Stimulated activated CD4-positive, alpha-beta T cell treated with anti-CD3 and anti-CD28 coated beads, Interleukin-12 subunit alpha, Interleukin-12 subunit beta, amount 100 ng/mL, for 4 hours (primary cell): ENCODE results near the gene ST7.
"Not testable (repeated sequence)": the region's sequence is repeated elsewhere in the genome, so short reads cannot be mapped to it uniquely, and the experiment has no call there.

Experiments
- DNase-seq: peaks from one replicate; pipeline ENCODE4 v3.0.0-alpha.2; 2020

Gene ST7

DNA sequence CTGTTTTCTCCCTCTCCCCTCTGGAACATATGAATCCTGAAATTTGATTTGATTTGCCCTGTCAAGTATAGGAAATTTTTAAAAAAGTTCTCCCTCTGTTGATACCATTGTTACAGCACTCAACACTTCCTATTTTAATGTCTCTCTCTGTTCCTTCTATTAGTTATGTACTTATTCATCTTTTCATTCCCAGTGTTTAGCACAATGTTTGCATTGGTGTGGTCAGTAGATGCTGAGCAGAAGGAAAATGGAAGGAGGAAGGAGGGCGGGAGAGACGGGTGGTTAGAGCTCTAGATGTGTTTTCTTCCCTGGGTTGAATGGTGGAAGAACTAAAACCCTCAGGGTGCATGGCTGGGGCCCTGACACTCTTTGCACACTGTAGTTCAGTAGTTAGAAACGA is 290.1 kb downstream of the ST7 start:
- no peak for DNase-seq

DNA sequence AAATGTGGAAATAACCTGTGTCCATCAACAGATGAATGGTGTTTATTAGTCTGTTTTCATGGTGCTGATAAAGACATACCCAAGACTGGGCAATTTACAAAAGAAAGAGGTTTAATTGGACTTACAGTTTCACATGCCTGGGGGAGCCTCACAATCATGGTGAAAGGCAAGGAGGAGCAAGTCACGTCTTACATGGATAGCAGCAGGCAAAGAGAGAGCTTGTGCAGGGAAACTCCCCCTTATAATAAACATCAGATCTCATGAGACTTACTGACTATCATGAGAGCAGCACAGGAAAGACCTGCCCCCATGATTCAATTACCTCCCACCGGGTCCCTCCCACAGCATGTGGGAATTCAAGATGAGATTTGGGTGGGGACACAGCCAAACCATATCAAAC is 292.4 kb downstream of the ST7 start:
- not testable (repeated sequence) for DNase-seq

DNA sequence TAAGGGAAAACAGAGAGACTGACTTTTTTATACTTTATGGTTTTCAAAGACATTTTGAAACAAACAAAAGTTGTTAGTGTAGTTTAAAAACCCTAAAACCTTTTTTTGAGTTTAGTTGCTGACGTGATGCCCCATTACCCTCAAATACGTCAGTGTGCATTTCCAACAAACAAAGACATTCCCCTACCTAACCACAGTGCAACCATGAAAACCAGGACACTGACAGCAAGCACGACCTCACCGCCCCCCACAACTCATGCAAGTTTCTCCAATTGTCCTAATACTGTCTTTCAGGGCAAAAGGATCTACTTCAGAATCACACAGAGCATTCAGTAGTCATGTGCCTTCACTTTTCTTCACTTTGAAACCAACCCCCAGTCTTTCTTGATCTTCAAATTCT is 294.5 kb downstream of the ST7 start:
- no peak for DNase-seq

DNA sequence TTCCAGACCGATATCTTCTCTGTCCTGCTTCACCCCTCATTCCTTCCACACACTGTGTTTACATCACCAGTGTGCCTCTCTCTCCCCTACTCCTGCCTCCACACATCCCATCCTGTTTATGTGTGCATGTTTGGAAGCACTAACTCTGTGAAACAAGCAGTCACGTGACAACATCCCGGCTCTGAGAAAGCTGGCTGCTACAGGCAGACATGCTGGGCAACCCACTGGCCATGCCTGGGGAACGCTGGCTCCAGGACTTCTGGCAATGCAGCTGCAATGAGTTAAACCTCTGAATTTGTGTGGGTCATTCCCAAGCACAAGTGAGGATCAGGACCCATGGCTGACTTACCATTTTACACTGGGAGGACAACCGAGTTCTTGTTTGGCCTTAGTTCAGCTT is 295.5 kb downstream of the ST7 start:
- no peak for DNase-seq

DNA sequence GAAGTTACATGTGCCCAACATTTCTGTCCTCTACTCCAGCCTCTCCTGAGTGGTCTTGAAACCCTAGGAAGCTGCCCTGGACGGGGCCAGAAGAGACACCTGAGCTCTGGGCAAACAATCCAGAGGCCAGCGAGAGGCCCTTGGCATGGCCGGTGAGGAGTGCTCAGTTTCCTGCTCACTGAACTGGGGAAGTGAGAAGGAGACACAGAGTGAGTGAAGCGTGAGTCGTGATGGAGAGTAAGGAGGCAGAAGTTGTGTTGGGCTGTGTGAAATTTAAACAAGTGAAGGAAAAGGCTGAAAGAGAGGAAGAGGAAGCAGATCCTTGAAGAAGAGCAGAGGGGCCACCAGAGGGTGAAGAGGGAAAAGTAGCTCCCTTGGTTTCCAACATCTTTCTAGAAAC is 296.4 kb downstream of the ST7 start:
- no peak for DNase-seq

DNA sequence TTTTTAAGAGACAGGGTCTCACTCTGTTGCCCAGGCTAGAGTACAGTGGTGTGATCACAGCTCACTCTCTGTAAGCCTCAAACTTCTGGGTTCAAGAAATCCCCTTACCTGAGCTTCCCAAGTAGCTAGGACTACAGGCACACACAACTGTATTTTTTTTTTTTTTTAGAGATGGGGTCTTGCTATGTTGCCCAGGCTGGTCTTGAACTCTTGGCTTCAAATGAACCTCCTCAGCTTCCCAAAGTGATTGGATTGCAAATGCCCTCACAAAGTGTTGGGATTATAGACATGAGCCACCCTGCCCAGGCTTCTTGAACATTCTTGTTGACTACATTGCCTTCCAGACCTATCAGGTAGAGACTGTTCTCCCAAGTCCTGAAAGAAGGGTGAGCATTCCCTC is 296.9 kb downstream of the ST7 start:
- DNase-seq, result no peak

DNA sequence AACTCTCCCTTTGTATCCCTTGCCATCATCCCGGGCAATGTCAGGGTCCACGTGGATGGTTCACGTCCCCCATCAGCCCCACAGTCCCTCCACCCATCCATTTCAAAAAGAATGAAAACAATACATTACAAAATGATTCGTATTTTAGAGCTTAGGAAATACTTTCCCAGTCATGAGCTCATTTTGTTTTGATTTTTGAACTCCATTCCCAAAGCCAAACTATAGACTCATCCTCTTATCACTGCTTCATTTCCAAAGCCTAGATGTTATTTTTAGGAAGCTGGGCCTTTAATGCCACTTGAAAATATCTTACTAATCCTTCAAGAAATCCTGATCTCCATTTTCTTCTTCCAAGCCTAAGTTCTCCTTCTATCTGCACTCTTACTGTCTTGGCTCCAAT is 297.5 kb downstream of the ST7 start:
- DNase-seq, result no peak

DNA sequence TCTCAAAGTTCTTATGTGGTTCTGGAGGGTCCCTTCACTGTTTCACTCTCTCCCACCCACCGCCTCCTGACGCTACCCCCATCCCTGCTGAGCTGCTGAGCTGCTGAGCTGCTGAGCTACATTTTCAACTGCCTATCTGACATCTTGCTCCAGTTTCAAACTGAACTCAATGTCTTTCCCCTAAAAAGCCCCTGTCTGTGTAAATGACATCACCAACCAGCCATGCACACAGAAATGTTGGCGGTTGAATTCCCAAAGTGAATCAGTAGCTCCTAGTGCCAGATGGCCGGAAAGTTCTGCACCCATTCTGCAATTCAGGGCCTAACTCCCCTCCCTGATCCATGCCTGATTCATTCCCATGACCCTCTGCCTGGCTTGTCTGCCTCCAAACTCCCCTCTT is 298.4 kb downstream of the ST7 start:
- no peak for DNase-seq

DNA sequence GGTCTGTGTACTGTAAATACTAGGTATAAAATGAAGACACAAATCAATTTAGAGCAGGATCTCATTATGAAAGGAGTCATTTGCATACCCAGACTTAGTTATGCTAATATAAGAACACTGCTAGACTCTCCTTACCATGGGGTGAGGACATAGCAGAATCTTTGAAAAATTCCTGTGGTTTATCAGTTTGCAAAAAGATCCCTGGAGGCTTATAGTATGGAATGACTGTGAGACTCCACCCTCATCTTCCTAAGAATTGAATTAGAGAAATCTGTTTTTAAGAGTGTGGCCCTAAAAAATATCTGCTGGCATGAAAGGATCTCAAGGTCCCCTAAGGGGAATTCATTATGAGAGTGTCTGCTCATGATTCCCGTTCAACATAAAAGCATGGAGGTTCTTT is 306.3 kb downstream of the ST7 start:
- no peak for DNase-seq

DNA sequence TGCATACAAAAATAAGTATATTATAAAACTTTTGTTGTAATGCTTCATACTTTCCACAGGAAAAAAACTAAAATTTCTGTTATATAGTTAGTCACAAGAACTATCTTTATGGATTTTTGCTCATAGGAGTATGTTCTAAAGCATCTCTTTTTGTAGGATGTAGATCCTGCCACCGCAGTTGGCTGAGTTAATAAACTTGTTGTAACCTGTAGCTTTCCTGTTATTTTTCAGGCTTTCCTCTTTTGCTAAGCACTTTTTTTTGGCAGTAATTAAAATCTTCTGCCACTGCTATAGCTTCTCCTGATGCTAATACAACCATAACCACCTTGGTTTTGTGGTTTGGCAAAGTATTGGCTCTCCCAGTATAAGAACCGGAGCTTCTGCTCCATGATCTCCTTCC is 309.2 kb downstream of the ST7 start:
- no peak for DNase-seq

DNA sequence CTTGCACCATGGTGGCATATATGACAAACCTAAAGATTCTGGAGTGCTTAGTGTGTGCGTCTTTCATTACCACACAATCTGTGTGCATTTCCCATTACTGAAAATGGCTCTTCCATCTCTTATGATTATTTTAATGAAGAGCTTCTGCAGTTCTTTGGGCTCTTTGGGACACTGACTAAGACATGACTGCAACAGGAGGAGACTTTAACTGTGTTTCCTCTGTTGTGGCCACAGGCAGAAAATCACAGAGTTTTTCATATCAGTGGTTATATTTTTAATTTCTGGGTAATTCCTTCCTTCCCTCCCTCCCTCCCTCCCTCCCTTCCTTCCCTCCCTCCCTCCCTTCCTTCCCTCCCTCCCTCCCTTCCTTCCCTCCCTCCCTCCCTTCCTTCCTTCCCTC is 311.4 kb downstream of the ST7 start:
- DNase-seq, result no peak

DNA sequence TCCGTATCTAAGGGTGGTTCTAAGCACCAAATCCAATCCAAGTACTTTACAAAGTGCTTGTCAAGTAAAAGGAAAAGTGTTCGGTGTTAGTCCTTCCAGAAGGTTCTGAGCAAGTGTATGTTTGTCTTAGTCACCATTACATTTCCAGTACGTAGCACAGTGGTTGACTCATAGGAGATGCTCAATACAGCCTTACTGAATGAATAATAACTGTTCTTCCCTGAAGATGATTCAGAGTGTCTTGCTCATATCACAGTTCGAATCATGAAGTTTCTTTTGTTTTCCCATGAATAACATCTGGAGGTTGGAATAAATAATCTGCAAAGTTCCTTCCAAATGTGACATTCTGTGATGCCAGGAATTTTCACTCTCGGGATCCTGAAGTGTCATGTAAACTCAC is 316.1 kb downstream of the ST7 start:
- DNase-seq, result no peak

DNA sequence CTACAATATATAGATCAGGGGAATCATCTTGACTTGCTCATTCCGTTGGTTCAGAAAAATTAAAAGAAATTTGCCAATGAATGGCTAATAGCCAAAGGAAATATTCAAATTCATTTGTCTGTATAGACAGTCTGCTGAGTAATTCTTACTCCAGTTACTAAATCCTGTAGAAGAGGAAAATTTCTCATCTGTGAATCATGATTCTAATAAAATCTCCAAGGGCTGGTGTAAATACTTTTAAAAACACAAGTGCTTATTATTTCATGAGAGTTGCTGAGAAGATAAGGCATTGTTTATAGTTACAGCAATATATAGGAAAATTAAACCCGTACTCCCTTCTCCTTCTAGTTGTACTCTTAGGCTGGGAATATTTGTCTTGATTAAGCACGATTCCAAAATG is 316.6 kb downstream of the ST7 start:
- DNase-seq, result no peak

DNA sequence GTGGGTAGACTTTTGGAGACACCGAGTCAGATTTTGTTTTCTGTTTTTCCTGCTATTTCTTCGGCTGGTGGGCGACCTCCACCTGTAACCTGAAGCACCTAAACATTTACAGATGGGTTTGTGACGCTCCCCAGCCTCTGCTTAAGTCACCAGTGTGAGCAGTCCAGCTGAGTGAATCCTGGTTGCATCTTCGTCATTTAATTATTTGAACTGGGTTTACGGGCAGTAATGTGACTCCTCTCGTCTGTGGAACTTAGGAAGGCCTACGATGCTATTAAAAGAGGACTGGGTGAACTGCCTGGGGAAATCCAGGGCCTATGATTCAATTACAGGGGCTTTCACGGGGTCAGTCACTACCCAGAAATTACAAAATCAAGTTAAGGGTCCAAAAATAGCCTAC is 317.1 kb downstream of the ST7 start:
- no peak for DNase-seq

DNA sequence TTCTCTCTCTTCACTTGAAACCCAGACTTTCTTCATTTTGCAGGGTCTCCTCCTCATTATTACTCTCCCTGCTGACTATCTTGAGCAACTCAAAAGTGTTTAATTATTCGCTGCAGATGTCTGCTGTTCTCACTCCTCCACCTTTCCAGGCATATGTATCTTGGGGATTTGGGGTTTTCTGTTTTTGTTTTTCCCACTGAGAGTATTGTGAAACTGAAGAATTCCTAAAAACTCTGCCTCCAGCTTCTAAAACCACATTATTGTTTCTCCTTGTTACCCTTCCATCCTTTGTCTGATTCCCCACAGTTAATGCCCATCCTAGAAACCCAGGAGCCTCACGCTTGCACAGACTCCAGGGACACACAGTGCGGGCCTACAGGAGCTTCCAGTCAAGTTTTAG is 318.3 kb downstream of the ST7 start:
- no peak for DNase-seq

DNA sequence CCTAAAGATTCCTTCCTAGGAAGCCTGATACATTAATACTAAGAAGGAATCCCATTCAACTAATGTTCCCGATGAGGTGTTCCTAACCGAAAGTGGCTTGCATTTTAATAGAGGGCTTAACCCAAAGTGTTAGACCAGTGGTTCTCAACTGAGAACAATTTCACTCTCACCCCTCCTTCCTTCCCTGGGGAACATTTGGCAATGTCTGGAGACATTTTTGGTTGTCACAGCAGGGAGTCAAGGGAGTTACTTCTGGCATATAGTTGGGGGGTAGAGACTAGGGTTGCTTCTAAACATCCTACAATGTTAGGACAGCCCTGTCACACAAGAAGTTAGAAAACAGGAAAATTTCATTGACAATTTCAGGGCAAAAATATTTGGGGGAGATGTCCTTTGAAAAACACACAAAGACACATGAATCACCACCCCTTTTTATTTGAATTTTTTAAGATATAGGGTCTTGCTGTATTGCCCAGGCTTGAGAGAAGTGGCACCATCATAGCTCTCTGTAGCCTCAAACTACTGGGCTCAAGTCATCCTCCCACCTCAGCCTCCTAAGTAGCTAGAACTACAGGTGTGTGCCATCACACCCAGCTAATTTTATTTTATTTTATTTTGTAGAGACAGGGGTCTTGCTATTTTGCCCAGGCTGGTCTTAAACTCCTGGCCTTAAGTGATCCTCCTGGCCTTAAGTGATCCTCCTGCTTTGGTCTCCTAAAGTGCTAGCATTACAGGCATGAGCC is 318.9 kb downstream of the ST7 start:
- DNase-seq, result no peak

DNA sequence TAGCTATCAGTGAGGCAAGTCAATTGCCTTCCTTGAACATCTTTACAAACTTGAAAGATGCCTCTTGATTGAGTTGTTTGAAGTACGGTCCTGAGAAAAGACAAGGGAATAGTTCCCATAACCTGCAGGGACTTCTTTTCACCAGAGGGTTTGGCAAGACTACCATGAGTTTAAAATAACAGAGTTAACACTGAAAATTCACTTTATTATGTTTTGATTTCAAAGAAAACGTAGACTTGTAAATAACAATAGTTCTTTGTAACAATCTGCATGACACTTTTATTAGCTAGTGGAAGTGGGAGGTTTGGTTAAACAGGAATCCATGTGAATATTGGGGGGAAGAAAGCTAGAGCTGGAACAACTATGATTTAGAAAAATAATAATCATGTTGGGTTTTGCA is 320.0 kb downstream of the ST7 start:
- no peak for DNase-seq

DNA sequence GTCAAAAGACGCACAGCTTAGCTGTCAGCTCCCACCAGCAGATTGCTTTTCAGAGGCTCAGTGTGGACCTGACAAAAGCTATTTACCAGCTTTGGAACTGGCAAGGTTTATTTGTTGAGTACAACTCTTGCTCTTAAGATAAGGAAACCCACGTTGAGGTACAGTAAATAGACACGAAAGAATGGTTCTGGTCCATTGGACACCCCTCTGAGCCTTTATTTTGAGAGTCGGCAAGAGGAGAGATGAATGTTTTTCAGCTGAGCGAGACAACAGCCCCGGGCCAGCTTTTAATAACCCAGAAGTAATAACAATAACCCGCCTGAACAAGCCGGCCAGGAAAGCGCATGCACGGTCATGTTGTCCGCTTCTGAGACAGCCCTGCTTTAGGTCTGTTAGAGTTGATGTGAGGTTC is 320.5 kb downstream of the ST7 start:
- DNase-seq, result no peak

DNA sequence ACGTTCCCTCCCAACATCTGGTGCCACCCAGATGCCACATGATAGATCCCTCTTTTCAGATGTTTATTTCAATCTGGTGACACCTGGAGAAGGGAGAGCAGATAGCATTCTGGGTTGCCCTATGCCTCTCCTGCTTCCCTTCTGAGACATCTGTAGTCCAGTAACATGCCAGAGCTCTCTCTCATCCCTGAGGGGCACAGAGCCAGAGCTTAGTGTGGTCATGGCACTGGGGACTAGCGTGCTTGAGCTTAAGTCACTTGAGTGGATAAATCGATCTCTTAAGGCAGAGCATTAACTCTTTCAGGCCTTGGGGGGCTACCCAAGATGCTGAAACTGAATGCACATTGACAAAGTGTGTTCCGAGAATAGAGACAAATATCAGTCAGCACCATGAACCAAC is 321.6 kb downstream of the ST7 start:
- no peak for DNase-seq

DNA sequence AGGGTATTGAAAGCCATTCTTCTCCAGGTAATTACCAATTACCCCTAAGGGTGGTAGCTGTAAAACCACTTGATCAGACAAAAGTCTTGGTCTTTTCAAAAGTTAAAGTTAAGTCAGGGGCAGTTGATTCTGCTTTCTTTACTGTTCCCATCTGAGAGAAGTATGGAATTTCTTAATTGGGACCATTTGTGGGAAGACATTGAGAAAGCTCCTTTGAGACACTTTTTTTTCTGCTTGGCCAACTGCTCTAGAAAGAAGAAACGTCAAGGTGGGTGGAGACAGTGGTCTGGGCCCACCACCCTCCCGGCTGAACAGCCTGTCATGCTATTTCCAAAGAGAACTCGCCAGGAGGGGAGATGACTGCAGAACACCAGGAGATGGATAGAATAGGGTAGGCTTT is 324.3 kb downstream of the ST7 start:
- DNase-seq, result no peak

DNA sequence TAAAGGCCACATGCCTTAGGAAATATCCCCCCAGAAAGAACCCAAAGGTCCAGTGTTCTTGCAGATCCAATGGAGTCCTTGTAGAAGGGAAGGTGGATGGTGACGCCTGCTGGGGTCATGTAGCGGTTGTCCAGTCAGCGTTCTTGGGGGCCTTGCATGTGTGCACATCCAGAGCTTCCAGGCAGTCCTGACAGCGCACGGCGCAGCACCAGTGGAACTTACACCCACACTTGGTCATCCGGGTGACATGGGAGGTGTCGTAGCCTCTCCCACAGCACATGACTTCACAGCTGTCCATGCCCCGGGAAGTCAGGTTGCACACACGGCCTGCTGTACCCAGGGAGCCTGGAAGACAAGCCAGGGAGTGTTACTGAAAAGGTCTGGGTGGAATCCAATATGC is 324.7 kb downstream of the ST7 start:
- DNase-seq, result no peak

DNA sequence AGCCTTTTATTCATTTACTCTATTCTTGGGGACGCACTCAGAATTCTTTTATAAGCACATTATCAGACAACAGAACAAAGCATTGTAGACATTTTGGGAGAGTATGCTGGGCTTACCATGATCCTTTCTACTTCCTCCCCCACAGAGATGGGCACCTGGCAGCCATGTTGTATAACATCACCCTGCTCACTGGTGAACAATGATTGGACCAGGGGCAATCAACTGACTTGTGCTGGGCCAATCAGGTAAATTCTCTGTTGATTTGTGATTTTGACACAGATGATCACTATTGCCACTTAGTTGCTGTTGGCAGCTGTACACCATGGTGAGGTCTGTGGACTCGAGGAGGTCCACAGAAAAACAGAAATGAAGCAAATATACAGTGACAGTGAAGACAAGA is 325.9 kb downstream of the ST7 start:
- no peak for DNase-seq
